ENCODE results near the gene FMN1. TPM values are rescaled to one million over a fixed set of nuclear protein-coding genes. Genes with fewer than 3 reads are reported as not detected.

The FMN1 gene
- total and polyA plus RNA-seq, 10 of the 15 experiments (the other 5 are each of a cell fraction or from before 2014, with no cell fraction given), result 0.05 to 0.16 (median 0.08) TPM; not detected in 4

- no peak overlapping the region for H3K4me3 ChIP-seq
- FAIRE-seq (no peak), DNase-seq (ENCODE audit: low read depth, low spot score) (no peak), ATAC-seq (no peak)
- TF ChIP-seq JUNB (IDR thresholded peaks at IDR 0.05), result no peak
- TF ChIP-seq ZBTB11 (CRISPR knock-in tag; IDR thresholded peaks at IDR 0.05), result no peak
- TF ChIP-seq TARDBP (IDR thresholded peaks at IDR 0.05; ENCODE audit: borderline replicate concordance), result no peak
- no peak for TF ChIP-seq MYC (IDR thresholded peaks at IDR 0.05; ENCODE audit: insufficient read depth, insufficient read length, insufficient replicate concordance, low read length, severe bottlenecking)
- no peak for TF ChIP-seq ZNF592 (IDR thresholded peaks at IDR 0.05)
- no peaks in the 10 kb centered on the region; a peak in 2 of 4 replicates for H3K27me3 ChIP-seq (replicated peaks in 1 of 2; ENCODE audit: control insufficient read depth in 2 of 2, insufficient read depth in 2 of 2, low read length in 1 of 2)
- H3K36me3 ChIP-seq (ENCODE audit: control insufficient read depth in 2 of 2, insufficient read depth in 2 of 2, low read length in 1 of 2), result no peaks in the 10 kb centered on the region
- CTCF ChIA-PET, result interaction anchor here (0.9 kb wide), 1 partner anchor 40 kb away, joined by 3 read pairs; no protein-coding TSS in a partner anchor
- H3K79me2 ChIP-seq (ENCODE audit: control insufficient read depth, insufficient read depth, low read length), result no peaks in the 10 kb centered on the region
- H3K9ac ChIP-seq (ENCODE audit: control insufficient read depth, insufficient read depth, low read length), result no peak overlapping the region
- BruUV-seq (replicated peaks), result no TSS peak
- H3K9me3 ChIP-seq (replicated peaks; ENCODE audit: control insufficient read depth, insufficient read depth, low read length), result no peaks in the 10 kb centered on the region
- H3K27ac ChIP-seq (ENCODE audit: control insufficient read depth, insufficient read depth), result no peak overlapping the region
- 42% methylated on average over 5 of the region's 5 CpGs for WGBS (ENCODE audit: insufficient coverage, insufficient replicate concordance, low lambda C conversion rate, missing lambda C conversion rate)
- intact Hi-C loops (cut with micrococcal nuclease; ENCODE audit: unreplicated experiment), result no loop called here
- H3K4me2 ChIP-seq (ENCODE audit: control insufficient read depth, insufficient read depth), result no peak overlapping the region
- H3K4me1 ChIP-seq (ENCODE audit: control insufficient read depth, insufficient read depth, low read length), result no peaks in the 10 kb centered on the region
- SMC1A ChIA-PET (ENCODE audit: uncharacterized antibody, unreplicated experiment), result no interaction called here
- in situ Hi-C loops (cut with MboI), result no loop called here
- RAD21 ChIA-PET (ENCODE audit: unreplicated experiment), result interaction anchor here (3.7 kb wide), 1 partner anchor 49 kb away, joined by 12 read pairs; no protein-coding TSS in a partner anchor
- H2AFZ ChIP-seq (ENCODE audit: control insufficient read depth, low read depth, low read length), result no peak overlapping the region
- POLR2A ChIA-PET, result no interaction called here
- no peaks in the 10 kb centered on the region for H4K20me1 ChIP-seq (ENCODE audit: control insufficient read depth, insufficient read depth)
Measured at GRCh38 chr15:33135355-33135781, 59.1 kb downstream of the FMN1 start.

All from GM12878 (cell line).